HG02884 (cell line): ENCODE results near the gene HOXA9.

Experiments used
- ATAC-seq: cut with Tn5 transposase; IDR thresholded peaks from one replicate; pipeline ENCODE4 v1.9.1; 2021; ENCODE audit warnings: mild to moderate bottlenecking, moderate library complexity; ENCODE audit not compliant: unreplicated experiment

Gene HOXA9

DNA sequence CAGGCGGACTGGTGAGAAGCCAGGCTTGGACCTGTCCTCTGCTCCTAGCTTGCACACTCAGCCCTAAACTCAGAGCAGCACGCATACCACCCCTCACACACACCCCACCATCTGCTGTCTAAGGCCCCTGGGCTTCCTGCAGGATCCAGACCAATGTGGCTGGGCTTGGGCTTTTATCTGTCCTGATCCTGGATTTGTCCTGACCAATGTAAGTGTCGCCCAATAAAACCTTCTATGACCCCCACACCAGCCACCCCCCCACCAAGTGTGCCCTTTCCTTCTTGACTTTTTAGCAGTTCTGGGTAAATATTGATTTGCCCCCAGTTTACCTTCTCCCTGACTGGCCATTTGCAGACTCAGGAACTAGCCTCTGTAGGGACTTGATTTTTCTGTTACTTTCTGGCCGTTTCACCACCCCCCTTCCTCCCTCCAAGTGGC is 36.3 kb upstream of the HOXA9 start:
- no peak for ATAC-seq

GRCh38 chr7:27200761-27201579 is 35.6 kb upstream of the HOXA9 start:
- ATAC-seq, result no peak

GRCh38 chr7:27199849-27200760 is 34.8 kb upstream of the HOXA9 start, which contains the start of gene HOXA13:
Gene HOXA13 (minus strand): TSS chr7:27200091. CDS start chr7:27200077, 14 bp downstream.
- no peak for ATAC-seq

DNA sequence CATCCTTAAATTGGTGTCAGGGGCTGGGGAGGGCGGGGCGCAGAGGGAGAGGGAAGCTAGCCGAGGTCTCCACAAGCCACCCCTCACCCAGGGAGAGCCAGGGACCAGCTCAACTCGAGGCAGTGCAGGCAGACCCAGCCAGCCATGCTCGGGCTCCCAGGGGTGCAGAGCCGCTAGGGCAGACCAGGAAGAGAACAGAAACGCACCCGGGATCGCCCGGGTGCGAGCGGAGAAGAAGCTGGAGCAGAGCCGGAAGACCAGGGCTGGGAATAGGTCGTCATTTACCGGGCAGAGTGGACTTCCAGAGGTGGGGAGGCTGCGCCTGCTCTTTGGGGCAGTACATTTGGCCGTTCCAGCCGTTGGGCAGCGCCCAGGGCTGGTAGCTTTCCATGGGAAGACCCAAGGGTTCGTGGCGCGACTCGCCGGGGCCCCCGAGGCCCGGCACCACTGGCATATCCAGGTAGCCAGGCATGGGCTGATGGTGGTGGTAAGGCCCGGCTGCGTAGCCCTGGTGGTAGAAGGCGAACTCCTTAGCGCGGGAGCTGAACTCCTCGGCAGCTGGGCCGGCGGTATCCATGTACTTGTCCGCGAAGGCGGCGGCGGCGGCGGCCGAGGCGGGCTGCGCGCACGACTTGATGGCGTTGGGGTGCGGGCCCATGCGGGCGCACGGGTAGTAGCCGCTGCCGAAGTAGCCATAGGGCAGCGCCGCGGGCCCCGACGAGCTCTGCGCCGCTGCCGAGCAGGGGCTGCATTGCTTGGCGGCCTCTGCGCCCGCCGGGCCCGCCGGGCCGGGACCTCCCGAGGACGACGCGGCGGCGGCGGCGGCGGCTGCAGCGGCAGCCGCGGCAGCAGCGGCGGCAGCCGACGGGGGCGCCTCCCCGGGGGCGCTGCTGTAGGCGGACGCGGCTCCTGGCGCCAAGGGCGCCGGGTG is 33.8 kb upstream of the HOXA9 start:
- ATAC-seq, result no peak

DNA sequence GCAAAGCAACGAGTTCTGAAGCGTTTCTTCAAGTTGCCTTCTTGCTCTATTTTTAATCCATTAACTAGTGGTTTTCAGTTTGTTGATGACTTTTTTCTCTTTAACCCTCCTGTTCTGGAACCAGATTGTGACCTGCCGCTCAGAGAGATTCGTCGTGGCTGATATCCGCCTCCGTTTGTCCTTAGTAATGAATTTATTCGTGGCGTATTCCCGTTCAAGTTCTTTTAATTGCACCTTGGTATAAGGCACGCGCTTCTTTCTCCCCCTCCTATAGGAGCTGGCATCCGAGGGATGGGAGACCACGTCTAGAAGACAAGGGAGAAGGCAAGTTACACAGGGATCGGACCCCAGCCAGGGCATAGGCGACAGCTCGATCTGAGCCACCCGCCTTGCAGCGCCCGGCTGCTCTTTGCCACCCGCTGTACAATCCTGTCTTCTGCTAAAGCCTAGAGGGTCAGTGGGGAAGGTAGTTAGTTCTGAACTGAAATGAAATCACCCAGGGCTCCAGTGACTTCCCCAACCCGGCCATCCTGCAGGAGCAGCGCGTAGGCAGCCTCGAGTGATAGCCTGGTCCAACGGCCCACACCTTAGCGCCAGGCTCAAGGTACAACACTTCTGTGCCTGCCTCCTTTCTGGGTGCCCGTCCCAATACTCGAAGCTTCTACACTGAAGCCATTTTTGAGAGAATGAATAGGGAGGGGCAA is 33.0 kb upstream of the HOXA9 start:
- no peak for ATAC-seq

GRCh38 chr7:27197137-27198042 is 32.1 kb upstream of the HOXA9 start:
- ATAC-seq, result no peak

DNA sequence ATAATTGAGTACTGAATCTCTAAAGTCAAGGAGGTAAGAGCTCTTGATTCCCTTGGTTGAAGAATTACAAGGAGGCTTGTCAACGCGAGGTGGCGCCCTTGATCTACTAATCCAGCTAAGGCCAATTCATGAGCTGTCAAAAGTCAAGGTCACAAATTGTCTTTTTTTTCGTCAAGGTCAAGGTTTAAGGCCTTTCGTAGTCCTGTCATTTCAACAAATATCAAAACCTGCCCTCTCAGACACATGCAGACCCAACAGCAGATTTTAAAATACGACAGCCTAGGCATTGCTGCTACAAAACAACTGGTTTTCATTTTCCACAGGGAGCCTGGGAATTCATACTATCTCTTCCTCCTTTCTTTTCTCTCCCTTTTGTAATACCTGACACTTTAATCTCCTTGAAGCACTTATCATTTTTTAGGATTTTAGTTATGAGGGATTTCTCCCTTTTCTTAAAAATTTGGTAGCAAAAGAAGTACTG is 31.0 kb upstream of the HOXA9 start:
- no peak for ATAC-seq

GRCh38 chr7:27194686-27195379 is 29.5 kb upstream of the HOXA9 start:
- no peak for ATAC-seq

- no peak for ATAC-seq
These were observed 28.6 kb upstream of the HOXA9 start for GRCh38 chr7:27194002-27194352.

DNA sequence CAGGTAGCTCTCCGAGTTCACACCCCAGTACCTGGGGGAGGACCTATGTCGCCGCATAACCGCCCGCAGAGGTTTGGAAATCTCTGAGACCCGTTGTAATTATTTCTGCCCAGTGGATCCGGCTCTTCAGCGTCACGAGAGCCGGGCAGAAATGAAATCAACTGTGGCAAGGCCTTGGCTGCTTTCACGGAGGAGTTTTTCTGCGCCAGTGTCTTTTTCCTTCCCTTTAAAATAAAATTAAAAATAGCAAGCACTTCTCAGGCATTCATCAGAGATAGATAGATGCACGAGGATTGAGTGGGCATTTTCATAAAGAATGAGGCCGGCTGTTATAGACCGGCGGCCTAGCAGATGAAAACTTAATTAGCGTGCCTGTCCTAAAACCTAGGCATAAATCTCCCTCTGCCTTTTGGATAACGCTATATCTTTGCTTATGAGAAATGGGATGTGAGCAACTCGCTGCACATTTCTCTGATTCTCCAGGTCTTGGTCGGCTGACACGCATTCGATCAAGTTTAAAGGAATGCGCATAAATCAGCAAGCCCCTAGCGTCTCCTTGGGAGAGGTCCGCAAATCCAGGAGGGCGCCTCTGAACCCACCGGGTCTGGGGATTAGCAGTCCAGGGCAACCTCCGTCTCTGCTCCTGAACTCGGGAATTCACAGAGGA is 28.1 kb upstream of the HOXA9 start:
- no peak for ATAC-seq

DNA sequence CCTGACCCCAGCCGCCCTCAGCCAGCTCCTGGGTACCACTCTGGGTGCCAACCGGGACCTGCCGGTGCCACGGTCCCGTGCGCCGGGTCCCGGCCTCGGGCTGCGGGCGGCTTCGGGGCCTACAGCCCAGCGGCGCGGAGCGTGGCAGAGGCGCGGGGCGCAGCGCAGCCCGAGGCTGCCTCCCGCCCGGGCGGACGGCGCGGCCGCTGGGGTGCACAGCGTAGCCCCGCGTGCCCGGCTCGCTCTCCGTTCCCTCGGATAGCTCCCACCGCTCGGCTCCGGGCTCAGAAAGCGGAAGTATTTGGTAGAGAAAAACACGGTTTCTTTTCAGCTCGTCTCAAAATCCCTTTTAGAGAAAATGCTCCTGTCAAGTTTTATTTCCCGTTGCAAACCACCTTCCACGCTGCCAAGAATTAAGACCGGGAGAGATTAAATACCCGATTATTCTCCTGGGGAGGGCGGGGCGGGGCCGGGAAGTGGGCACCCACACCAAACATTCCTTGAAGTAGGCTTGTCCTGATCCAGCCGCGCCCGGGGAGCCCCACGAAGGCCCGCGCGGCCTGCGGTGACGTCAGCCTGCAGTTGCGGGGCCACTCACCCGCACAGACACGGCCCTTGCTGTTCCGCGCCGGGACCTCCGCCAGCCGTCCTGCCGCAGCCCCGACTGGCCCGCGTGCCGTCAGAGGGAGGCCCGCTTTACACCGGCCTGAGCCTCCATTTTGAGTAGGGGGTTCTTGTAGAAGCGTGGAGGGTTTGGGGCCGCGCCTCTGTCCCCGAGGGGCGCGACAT is 27.4 kb upstream of the HOXA9 start:
- ATAC-seq, result no peak

- ATAC-seq, result no peak
These were observed 26.7 kb upstream of the HOXA9 start for GRCh38 chr7:27191833-27192545.

GRCh38 chr7:27191161-27191731 is 25.9 kb upstream of the HOXA9 start:
- ATAC-seq, result no peak

DNA sequence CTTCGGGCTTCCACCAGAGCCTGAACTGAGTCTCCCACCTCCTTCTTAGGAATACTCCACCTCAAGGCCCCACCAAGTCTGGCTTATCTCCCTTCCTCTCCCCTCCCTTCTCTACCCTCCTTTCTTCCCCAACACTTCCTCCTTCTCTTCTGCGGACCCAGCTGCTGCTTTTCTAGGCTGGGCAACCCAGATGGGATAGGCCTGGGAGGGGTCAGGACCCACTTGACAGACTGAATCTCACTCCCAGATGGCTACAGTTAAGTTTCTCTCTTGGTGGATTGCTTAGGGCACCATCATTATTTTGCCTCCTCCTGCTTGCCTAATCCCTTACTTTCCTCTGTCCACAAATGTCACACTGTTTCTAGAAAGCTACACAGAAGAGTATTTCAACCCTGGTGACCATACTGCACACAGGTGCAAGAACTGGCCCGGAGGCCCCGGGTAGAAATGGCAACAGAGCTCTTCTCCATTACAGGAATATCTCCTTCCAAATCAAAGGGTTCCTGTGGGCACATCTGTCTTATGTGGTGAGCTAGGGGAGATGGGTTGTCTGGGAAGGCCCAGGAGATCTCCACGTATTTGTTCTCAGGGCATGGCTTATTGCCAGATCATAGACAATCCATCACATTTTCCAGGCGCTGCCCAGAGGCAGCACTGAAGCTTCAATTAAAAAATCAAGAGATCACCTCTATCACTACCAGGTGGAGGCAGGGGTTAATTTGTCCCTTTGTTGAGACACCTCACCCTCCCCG is 24.8 kb upstream of the HOXA9 start:
- ATAC-seq, result no peak

GRCh38 chr7:27189295-27189996 is 24.1 kb upstream of the HOXA9 start:
- no peak for ATAC-seq
